ENCODE results near the gene CNTN2.

The CNTN2 gene

DNA sequence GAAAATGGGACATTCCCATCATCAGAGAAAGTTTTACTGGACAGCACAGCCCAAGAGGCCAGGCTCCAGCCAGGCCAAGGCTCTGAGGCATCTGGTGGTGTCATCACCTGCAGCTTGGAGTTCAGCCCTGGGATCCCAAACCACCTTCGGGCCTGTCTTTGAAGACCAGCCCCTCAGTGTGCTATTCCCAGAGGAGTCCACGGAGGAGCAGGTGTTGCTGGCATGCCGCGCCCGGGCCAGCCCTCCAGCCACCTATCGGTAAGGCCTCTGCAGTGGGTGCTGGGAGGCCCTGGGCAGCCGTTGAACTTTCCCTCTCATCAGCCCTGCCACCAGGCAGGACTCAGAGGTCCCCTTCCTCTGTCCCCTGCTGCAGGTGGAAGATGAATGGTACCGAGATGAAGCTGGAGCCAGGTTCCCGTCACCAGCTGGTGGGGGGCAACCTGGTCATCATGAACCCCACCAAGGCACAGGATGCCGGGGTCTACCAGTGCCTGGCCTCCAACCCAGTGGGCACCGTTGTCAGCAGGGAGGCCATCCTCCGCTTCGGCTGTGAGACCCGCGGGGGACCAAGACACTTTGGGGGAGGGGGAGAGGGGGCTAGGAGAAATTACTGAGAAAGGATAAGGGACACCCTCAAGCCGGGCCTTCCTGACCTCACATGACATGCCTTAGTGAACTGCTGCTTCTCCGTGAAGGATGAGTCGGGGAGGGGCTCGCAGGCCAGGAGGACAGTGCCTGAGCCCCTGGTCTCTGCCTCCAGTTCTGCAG is 15.0 kb downstream of the CNTN2 start:
- no peaks in the 10 kb centered on the region for H3K36me3 ChIP-seq (replicated peaks)
- H3K4me3 ChIP-seq (ENCODE audit: low read depth, low read length): no peak overlapping the region
- H3K27me3 ChIP-seq (replicated peaks): no peaks in the 10 kb centered on the region
- in situ Hi-C loops (cut with HindIII; ENCODE audit: low pct_ligation_motif_present, low sequenced_read_pairs): no loop called here
- no peak overlapping the region for H3K27ac ChIP-seq
- TF ChIP-seq, protein P1, sequence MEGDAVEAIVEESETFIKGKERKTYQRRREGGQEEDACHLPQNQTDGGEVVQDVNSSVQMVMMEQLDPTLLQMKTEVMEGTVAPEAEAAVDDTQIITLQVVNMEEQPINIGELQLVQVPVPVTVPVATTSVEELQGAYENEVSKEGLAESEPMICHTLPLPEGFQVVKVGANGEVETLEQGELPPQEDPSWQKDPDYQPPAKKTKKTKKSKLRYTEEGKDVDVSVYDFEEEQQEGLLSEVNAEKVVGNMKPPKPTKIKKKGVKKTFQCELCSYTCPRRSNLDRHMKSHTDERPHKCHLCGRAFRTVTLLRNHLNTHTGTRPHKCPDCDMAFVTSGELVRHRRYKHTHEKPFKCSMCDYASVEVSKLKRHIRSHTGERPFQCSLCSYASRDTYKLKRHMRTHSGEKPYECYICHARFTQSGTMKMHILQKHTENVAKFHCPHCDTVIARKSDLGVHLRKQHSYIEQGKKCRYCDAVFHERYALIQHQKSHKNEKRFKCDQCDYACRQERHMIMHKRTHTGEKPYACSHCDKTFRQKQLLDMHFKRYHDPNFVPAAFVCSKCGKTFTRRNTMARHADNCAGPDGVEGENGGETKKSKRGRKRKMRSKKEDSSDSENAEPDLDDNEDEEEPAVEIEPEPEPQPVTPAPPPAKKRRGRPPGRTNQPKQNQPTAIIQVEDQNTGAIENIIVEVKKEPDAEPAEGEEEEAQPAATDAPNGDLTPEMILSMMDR (IDR thresholded peaks at IDR 0.05; ENCODE audit: low read depth, low read length, missing control alignments): no peak
- no peak for DNase-seq

DNA sequence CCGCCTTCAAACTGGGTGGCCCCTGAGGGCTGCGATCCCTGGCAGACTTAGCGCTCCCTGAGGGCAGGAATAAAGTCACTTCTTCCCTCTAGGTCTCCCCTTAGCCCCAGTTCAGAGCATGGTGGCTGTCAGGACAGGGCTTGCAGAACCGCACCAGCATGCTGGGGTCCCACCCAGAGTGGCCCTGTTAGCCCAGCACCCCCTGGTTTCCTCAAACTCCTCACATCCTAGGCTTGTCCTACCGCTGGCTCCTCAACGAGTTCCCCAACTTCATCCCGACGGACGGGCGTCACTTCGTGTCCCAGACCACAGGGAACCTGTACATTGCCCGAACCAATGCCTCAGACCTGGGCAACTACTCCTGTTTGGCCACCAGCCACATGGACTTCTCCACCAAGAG is 15.8 kb downstream of the CNTN2 start:
- TF ChIP-seq, protein P1 (IDR thresholded peaks at IDR 0.05; ENCODE audit: low read depth, low read length, missing control alignments): no peak
- H3K27ac ChIP-seq: no peak overlapping the region
- no peaks in the 10 kb centered on the region for H3K36me3 ChIP-seq (replicated peaks)
- DNase-seq: no peak
- in situ Hi-C loops (cut with HindIII; ENCODE audit: low pct_ligation_motif_present, low sequenced_read_pairs): no loop called here
- H3K27me3 ChIP-seq (replicated peaks): no peaks in the 10 kb centered on the region
- no peak overlapping the region for H3K4me3 ChIP-seq (ENCODE audit: low read depth, low read length)

- no peaks in the 10 kb centered on the region for H3K27me3 ChIP-seq (replicated peaks)
Observed at GRCh38 chr1:205059660-205060059, 16.6 kb downstream of the CNTN2 start.

GRCh38 chr1:205060746-205061145 is 17.7 kb downstream of the CNTN2 start:
- DNase-seq: no peak
- Histone ChIP-seq H3K27me3 (replicated peaks) (no peaks in the 10 kb centered on the region), H3K36me3 (replicated peaks) (no peaks in the 10 kb centered on the region), H3K27ac (no peak overlapping the region), H3K4me3 (ENCODE audit: low read depth, low read length) (no peak overlapping the region)
- TF ChIP-seq, protein P1 (IDR thresholded peaks at IDR 0.05; ENCODE audit: low read depth, low read length, missing control alignments): no peak
- in situ Hi-C loops (cut with HindIII; ENCODE audit: low pct_ligation_motif_present, low sequenced_read_pairs): no loop called here

More at GRCh38 chr1:205059660-205060059, 16.6 kb downstream of the CNTN2 start:
- TF ChIP-seq, protein P1 (IDR thresholded peaks at IDR 0.05; ENCODE audit: low read depth, low read length, missing control alignments): no peak
- in situ Hi-C loops (cut with HindIII; ENCODE audit: low pct_ligation_motif_present, low sequenced_read_pairs): no loop called here
- DNase-seq: no peak
- Histone ChIP-seq H3K36me3 (replicated peaks) (no peaks in the 10 kb centered on the region), H3K27ac (no peak overlapping the region), H3K4me3 (ENCODE audit: low read depth, low read length) (no peak overlapping the region)

DNA sequence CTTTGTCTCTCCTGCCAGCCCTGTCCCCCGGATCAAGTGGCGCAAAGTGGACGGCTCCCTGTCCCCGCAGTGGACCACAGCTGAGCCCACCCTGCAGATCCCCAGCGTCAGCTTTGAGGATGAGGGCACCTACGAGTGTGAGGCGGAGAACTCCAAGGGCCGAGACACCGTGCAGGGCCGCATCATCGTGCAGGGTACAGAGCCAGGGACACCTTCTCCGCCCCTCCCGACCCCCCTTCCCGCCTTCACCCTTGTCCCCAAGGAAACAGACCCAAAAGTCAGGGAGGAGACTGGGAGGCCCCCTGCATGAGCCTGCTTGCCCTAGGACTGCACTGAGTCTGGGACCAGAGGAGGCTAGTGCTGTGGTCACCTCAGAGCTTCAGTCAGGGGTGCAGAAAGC is 18.2 kb downstream of the CNTN2 start:
- H3K4me3 ChIP-seq (ENCODE audit: low read depth, low read length): no peak overlapping the region
- TF ChIP-seq, protein P1 (IDR thresholded peaks at IDR 0.05; ENCODE audit: low read depth, low read length, missing control alignments): no peak

GRCh38 chr1:205061665-205062069 is 18.7 kb downstream of the CNTN2 start:
- peak; percentile 71 for DNase-seq
- Histone ChIP-seq H3K27ac (no peak overlapping the region), H3K4me3 (ENCODE audit: low read depth, low read length) (no peak overlapping the region), H3K36me3 (replicated peaks) (no peaks in the 10 kb centered on the region), H3K27me3 (replicated peaks) (no peaks in the 10 kb centered on the region)
- TF ChIP-seq, protein P1 (IDR thresholded peaks at IDR 0.05; ENCODE audit: low read depth, low read length, missing control alignments): peak; percentile 96
- in situ Hi-C loops (cut with HindIII; ENCODE audit: low pct_ligation_motif_present, low sequenced_read_pairs): no loop called here

More for the DNA sequence above, 18.2 kb downstream of the CNTN2 start:
- Histone ChIP-seq H3K27me3 (replicated peaks) (no peaks in the 10 kb centered on the region), H3K27ac (no peak overlapping the region), H3K36me3 (replicated peaks) (no peaks in the 10 kb centered on the region)
- no peak for DNase-seq
- in situ Hi-C loops (cut with HindIII; ENCODE audit: low pct_ligation_motif_present, low sequenced_read_pairs): no loop called here
